HT-29 (cell line): ENCODE measurements around the gene CELSR1. TPM values are rescaled to one million over a fixed set of nuclear protein-coding genes. Genes with fewer than 3 reads are reported as not detected.

Experiments
- DNase-seq: peaks from one replicate; pipeline ENCODE4 v3.0.0-alpha.2; 2015; ENCODE audit warnings: low spot score
- total RNA-seq: library from RNA; depleted of rRNA; stranded (reverse); fragments of >200 nt; shearing (Covaris generic); gene quantifications from 2 replicates; pipeline ENCODE4 v1.2.3, GENCODE V29; 2014

The CELSR1 gene
- total RNA-seq, 1 experiment from 2014 or later = 6.8 TPM

DNA sequence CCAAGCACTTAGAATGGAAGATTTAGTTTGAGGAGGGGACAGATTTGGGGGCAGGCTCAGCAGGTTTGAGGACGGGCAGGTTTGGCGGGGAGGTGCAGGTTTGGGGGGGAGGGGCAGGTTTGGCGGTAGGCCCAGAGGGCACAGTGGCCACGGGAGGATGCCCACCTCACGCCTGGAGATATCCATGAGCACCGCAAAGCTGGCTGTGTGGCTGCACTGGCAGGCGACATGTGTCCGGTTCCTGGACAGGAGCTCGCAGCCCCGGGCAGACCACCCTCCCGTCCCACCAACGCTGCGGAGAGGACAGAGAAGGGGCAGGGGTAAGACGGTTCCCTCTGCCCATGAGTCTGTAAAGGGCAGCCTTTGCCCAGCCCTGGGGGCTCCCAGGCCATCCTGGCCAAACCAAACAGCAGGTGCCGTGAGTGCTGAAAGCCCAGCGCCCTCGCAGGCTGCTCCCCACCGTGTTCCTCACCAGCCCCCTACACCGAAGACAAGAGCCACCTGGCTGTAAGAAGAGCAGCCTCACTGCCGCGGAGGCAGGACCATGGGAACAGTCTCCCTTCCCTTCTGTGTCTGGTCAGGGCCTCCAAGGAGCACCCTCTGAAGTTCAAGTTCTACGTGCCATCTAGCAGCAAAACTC lies 158.9 kb downstream of the CELSR1 start:
- DNase-seq = peak; percentile 35

DNA sequence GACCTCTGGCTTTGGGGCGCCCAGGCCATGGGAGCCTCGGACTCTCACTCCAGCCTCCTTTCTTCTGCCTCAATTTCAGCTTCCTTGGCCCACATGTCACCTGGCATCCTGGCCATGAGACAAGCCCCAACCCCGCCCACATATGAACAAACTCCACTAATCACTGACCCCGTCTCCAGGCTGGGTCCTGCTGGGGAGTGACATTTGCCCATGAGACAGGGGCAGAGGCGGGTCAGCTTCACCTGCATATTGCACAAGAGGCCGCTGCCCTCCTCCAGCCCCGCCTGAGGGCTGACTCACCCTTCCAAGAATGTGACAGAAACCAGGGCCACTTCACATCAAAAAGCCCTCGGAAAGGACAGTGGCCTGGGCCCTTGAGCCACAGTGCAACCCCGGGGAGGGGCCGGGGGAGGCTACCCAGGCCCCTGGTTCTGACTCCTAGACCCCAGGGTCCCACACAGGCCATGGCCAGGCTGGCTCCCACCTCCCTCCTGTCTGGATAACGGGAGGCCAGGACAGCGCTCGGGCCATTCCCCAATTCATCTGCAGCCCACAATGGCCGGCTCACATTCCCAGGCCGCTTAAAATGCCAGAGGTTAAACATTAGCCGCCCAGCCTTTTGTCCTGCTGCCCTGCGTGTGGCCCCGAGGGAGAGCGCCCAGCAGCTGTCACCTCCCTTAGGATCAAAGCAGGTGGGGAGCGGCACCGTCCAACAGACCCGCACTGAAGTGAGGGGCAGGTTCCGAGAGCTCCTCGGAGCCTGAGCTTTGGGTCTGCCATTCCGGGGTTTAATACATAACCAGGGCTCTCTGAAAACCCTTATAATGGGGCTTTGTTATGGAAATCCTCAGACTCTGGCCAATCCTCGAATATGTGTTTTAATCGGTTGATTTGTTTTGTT lies 159.6 kb downstream of the CELSR1 start:
- DNase-seq = peak; percentile 85

DNA sequence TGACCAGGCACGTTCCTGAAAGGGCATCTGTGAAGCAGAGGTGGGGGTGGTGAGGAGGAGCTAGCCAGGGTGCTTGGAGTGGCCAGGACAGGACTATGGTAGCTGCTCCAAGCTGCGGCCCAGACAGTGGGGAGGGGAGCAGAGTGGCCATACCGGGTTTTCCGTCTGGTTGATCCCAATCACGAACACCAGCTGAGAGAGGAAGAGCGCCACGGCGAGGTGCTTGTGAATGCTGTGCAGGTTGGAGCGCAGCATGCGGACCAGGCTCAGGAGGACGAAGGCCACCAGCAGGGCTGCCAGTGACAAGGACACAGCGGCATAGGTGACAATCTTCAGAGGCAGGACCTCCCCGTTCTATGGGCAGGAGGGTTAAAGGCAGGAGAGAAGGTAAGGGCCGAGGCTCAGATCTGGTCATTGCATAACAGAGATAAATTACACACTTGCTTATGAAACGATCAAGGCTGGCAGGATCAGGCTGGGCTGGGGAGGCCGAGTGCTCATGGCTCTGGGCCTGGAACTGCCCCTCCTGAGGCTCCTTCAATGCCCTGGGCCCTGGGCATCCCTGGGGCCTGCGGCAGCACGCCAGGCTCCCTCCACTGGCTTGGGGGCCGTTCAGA lies 160.4 kb downstream of the CELSR1 start:
- DNase-seq = no peak

DNA sequence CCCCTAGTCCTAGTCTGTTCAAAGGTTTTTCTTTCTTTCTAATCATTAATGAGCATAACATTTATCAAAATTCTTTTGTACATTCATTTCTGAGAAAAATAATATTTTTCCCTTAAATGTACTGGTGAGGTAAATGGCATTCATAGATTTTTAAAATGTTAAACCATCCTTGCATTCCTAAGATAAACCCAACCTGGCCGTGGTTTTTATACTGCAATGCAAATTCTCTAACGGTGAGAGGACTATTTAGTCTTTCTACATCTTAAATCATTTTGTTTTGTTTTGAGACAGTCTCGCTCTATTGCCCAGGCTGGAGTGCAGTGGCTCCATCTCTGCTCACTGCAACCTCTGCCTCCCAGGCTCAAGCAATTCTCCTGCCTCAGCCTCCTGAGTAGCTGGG lies 161.3 kb downstream of the CELSR1 start:
- no peak for DNase-seq

DNA sequence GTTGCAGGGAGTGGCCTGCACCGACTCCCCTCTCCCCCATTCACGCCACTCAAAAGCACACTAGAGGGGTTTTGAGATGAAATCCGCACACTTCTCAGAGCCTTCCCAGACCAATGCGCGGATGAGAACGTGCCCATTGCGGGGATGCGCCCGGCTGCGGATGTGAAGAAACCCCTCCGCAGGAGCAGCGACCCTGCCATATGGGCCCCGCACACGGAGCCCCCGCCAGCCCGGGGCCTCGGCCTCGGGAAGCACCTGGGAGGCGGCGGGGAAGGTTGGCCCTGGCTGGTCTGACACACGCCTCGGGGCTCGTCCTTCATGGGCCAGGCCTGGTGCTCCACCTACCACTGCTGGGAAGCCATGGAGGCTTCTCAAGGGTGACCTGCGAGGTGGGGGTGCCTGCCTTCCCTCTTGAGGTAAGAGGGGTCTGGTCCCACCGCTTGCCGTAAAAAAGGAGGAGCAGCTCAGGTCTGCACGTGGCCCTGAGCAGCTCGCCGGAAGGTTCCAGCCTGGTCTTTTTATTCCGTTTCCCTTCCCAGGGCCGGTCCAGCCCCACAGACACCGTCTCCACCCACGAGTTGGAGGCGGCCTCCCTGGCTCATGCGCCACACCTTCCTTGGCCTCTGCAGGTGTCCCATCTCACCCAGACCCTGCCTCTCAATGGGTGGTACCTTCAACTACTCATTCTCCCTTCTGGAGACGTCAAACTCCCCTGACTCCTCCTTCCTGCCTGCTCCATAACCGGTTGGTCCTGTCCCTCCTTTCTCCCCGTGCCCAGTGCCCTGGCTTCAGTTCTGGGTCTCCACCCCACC lies 162.6 kb downstream of the CELSR1 start:
- DNase-seq = peak; percentile 91

DNA sequence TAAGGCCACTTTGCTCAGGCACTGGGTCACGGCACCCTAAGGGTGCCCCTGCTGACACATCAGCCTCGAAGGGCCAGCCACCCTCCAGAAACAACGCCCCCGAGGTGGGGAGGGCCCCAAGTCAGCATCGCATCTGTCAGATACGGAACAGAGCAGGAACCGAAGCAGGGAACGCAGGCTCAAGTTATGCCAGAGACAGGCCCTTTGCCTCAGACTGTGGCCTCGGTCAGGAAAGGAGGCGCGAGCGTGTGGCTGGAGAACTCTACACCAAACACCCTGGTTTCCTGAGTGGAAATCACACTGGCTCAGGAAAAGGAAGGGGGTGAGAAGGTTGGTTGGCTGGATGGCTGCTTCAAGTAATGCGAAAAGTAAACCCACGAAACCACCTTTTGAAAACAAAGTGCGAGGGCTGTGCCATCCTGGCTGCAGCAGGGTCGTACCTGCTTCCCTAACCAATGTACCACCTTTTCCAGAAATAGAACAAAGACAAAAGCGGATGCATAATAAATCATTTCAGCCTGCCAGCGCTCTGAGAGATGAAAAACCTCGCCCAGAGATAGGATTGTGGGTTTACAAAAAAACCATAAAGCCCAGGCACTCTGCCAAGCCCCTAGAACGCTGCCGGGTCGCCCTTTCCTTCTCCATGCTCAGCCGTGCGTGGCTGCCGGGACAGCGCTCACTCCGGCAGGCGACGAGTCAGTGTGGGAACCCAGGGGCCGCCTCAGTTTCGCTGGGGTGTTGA lies 163.3 kb downstream of the CELSR1 start:
- DNase-seq = peak; percentile 64

DNA sequence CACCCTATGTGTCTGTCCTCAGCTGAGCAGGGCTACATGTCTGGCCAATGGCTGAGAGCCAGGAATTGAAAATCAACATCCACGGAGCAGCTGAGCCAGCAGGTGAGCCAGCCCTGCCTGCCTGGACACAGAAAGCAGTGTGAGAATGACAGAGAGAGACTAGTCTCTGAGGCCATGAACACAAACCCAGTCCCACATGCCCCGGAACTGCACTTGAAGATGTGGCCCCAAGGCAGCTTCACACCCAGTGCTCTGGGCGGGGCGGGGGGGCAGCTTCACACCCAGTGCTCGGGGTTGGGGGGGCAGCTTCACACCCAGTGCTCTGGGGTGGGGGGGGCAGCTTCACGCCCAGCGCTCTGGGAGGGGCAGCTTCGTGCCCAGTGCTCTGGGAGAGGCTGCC lies 164.3 kb downstream of the CELSR1 start:
- no peak for DNase-seq

DNA sequence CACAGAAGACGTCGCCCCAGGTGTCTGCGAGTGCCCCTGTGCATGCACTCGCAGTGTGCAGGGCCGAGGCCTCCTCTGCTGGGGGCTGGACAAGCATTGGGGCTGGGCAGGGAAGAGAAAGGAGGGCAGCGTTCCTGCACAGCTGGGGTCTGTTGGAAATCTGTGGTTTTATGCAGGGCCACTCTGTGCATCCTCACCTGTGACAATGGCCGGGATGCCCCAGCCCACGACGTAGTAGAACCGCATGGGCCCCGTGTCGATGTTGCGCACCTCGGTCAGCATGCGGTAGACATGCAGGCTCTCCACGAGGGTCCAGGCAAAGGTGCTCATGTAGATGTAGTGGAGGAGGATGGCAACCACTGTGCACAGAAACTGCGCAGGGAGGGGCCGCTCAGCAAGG lies 164.7 kb downstream of the CELSR1 start:
- DNase-seq = no peak

DNA sequence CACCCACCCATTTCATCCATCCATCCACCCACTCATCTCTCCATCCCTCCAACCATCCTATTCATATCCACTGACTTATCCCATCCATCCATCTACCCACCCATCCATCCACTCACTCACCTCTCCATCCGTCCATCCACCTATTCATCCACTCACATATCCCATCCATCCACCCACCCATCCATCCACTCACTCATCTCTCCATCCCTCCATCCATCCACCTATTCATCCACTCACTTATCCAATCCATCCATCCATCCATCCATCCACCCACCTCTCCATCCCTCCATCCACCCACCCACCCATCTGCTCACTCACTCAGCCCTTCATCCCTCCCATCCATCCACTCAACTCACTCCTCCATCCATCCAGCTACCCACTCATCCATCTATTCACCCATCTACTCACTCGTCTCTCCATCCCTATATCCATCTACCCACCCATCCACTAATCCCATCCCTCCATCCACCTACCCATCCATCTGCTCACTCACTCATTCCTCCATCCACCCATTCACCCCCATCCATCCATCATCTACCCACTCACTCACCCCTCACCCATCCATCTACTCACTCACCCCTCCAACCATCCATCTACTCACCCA lies 165.7 kb downstream of the CELSR1 start:
- no peak for DNase-seq

DNA sequence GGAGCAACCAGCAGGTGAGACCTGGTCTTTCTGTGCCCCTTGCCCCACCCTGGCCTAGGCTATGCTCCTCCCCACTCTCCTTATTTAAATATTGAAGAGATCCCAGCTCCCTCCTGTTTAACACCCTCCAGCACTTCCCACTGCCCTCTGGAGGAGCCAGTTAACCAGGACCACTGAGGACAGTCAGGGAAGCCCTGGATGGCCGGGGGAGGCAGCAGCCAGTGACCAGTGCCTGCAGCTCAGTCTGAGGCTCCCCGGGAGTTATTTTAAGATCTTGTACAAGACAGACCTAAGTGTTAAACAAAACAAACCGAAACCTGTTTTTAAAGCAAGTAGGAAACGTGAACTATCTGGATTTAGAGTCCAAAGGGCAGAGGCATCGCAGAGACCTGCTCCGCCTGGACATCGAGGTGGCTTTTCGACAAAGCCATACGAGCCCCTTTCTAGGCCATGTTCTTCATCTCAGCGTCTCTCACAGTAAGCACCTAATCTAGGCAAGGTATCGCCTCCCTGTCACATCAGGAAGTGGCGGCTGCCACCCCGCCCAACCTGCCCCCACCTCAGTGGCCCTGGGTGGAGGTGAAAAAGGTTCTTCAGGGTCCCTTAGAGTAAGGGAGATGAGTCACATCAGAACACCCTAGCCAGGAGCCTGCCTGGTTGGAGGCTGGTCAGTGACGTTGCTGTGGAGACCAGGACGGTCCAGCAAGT lies 166.7 kb downstream of the CELSR1 start:
- peak; percentile 57 for DNase-seq

DNA sequence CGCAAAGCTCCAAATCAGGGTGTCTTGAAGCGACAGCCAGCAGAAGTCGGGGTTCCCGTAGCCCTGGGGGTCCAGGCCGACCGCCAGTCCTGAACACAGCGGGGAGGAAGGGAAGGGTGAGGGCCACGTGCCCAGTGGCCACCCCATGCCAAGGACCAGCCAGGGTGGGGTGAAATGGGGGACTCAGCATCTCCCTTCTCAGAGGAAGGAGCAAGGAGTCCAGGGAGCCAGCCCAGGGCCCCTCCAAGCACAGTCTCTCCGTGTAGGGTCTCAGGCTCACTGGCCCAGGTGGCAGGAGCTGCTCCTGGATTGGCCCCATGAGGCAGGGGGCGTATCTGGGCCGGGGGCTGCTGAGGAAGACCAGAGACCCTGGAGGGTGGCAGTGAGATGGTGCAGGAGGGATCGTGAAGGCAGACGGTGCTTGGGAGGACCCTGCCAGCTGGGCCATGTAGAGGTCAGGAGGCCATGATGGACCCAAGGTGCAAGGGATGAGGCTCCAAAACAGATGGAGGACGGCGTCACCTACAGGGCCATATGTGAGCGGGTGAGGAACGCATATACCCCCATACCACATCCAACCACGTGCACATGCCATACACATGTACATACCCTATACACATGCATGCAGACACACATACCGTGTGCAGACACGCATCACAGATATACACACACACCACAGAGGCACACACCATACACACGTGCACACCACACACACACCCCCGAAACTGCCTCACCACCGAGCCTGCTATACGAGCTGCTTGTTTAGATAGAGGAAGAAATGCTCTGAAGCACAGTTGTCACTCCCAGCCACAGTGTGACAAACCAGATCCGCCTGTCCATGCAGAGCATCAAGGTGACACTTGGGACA lies 167.5 kb downstream of the CELSR1 start:
- DNase-seq = no peak

DNA sequence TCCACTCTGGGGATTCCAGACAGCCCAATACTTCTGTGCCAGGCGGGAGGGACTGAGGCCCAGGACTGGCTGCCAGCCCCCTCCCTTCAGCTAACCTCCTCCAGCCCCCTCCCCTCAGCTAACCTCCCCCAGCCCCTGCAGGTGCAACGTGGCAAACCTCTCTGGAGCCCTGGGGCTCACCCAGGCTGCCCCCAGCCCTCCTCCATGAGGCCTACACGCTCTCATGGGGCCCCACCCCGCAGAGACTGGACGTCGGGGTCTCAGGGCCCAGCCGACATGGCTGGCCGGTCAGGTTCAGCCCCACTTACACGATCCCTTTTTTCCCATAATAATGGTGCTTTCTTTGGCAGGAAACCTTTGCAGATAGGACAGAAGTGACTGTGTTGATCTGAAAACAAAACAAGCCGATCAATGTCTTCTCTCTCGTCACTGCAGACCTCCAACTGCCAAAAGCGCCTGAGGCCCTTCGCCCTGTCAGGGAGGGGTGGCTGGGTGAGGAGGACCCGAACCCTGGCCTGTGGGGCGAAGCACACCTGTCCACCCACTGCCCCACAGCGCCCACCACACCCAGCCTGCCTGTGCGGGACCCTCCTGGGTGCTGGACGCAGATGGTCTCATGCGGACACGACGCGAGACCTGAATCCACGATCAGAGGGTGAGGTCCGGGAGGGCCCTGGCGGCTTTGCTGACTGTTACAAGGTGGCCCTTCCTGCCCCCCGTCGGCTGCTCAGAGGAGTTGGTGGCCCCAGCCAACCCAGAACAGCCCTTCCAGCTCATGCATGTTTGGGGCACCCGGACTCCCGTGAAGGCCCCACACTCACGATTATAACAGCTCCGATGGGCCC lies 168.3 kb downstream of the CELSR1 start:
- no peak for DNase-seq

DNA sequence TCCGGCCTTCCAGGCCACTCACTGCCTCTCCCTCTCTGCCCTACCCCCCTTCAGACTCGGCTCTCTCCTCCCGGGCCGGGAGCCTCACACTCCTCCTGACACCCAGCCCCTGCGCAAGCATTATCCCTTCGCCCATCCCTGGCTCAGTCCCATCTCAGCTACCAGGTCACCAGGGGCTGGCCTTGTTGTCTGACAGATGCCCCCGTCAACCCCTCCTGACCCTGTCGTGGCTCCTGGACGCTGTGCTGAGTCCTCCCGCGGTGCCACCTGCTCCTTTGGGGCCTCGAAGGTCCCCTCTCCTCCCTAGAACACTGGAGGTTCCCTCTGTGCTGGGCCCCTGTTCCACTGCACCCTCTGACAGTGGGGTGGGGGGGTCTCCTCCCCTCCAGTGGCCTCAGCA lies 169.0 kb downstream of the CELSR1 start:
- no peak for DNase-seq

DNA sequence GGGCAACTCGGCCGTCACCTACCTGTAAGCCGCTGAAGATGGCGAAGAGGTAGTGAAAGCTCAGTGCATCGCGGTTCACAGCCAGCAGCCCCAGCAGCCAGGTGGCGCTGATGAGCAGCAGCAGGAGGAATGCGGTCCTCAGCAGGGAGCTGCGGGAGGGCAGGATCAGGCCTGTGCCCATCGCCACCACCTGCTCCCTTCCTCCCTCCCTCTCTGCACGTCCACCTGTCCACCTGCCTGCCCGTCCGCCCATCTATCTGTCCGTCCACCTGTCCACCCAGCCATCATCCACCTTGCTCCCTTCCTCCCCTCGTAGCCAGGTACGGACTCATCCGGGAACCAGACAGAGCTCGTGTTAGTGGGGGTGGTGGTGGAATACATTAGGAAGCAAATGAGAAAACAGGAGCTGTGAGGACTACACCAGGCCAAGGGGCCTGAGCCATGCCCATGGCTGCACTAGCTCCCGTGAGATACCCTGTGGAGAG lies 169.7 kb downstream of the CELSR1 start:
- peak; percentile 82 for DNase-seq

DNA sequence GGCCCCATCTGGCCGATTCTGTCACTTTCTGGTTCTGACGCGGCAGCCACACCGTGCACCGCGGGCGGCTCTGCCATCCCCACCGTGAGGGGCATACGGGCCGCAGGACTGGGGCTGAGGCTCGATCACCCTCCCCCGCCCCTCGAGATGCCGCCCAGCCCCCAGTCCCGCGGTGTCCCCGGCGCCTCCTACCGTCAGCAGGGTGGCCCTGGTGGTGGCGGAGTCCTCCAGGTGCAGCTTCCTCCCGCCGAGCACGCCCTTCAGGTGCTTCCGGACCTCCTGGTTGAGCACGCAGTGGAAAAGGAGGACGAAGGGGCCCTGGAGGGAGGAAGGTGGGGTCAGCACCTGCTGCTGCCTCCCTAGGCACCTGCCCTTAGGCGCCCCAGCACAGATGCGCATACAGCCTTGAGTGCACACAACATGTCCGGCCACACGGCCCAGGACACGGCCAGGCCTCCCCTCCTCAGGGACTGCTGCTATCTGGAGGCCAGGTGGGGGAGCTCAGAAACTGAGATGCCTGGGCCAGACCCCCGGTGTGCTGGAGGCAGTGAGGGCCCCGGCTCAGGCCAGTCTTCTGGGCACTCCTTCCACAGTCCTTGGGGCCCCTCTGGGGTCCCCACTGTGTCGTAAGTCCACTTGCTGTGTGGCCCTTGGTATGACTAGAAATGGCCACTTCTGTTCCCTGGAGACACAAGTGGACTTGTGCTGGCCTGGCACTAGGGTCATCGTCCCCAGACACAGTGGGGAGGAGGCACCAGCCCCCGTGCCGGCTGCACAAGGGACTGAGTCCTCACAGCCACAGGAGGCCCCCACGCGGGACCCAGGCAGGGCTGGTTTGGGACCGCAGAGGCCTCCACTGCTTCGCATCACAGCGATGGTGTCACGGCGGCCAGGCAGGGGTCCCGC lies 170.4 kb downstream of the CELSR1 start:
- DNase-seq = no peak

DNA sequence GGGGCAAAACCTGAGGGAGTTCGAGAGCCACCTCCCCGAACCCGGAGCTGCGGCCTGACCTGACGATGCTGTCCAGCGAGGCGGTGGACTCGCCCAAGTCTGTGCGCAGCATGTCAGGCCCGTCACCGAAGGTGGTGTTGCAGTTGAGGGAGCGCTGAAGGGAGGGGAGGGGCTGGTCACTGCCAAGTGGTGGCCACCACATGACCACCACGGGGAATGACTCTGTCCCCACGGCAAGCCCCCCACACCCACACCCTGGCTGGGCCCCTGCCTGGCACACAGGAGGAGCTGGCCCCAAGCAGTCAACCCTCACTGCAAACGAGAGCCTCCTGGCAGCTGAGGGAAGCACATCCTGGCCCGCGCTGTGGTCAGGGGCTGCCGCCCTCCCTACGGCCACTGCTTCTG lies 171.1 kb downstream of the CELSR1 start:
- no peak for DNase-seq

DNA sequence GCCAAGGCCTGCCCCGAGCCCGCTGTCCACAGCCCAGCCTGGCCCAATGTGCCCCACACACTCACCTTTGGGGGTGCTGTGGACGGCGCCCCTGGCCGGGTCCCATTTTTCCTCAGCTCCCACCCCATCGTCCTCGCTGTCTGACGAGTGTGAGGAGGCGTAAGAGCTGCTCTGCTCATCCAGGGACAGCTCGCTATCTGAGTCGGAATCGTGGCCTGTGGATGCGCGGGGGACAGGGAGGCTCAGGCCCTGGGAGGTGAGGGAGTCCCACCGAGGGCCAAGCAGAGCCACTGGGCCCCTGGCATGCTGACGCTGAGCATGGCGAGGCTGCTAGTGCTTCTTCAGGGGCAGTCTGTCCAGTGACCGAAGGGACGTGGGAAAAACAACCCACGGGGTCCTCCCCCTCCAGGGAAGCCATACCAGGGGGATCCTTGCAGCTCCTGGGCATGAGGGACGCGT lies 172.2 kb downstream of the CELSR1 start:
- DNase-seq = no peak
